ENCODE data around the gene PLEK.

The PLEK gene

GRCh38 chr2:68414876-68415275 is 49.8 kb downstream of the PLEK start:
- POLR2A ChIA-PET = no interaction called here
- no peak for TF ChIP-seq CTCF (IDR thresholded peaks at IDR 0.05; ENCODE audit: control extremely low read depth, extremely low read depth, low read depth, missing control alignments)
- CTCF ChIA-PET = interaction anchor here (1.1 to 4.8 kb wide), 9 partner anchors 11 to 28 kb away, joined by 3 to 26 read pairs (median 6); no protein-coding TSS in a partner anchor
- no peak for DNase-seq (ENCODE audit: extremely low spot score)

GRCh38 chr2:68415521-68415920 is 50.4 kb downstream of the PLEK start:
- no peak for TF ChIP-seq CTCF (IDR thresholded peaks at IDR 0.05; ENCODE audit: control extremely low read depth, extremely low read depth, low read depth, missing control alignments)
- CTCF ChIA-PET = interaction anchor here (1.0 to 4.8 kb wide), 11 partner anchors 10 to 528 kb away, joined by 3 to 26 read pairs (median 4); no protein-coding TSS in a partner anchor
- POLR2A ChIA-PET = no interaction called here
- DNase-seq (ENCODE audit: extremely low spot score) = no peak

GRCh38 chr2:68416081-68416675 is 51.1 kb downstream of the PLEK start:
- no peak for DNase-seq (ENCODE audit: extremely low spot score)
- CTCF ChIA-PET = interaction anchor here (1.0 to 3.7 kb wide), 13 partner anchors 9 to 527 kb away, joined by 3 to 17 read pairs (median 4); no protein-coding TSS in a partner anchor
- TF ChIP-seq CTCF (IDR thresholded peaks at IDR 0.05; ENCODE audit: control extremely low read depth, extremely low read depth, low read depth, missing control alignments) = no peak
- POLR2A ChIA-PET = interaction anchor here (1.5 kb wide), 1 partner anchor 23 kb away, joined by 4 read pairs; no protein-coding TSS in a partner anchor

GRCh38 chr2:68417926-68418325 is 52.8 kb downstream of the PLEK start:
- TF ChIP-seq CTCF (IDR thresholded peaks at IDR 0.05; ENCODE audit: control extremely low read depth, extremely low read depth, low read depth, missing control alignments) = no peak
- no peak for DNase-seq (ENCODE audit: extremely low spot score)
- CTCF ChIA-PET = interaction anchor here (1.0 to 3.7 kb wide), 11 partner anchors 12 to 56 kb away, joined by 3 to 17 read pairs (median 3); no protein-coding TSS in a partner anchor
- POLR2A ChIA-PET = no interaction called here

- no peak for DNase-seq (ENCODE audit: extremely low spot score)
- ChIA-PET CTCF (interaction anchor here (1.0 to 3.7 kb wide), 6 partner anchors 14 to 30 kb away, joined by 3 to 17 read pairs (median 3); no protein-coding TSS in a partner anchor), POLR2A (no interaction called here)
- no peak for TF ChIP-seq CTCF (IDR thresholded peaks at IDR 0.05; ENCODE audit: control extremely low read depth, extremely low read depth, low read depth, missing control alignments)
These were observed 53.3 kb downstream of the PLEK start for GRCh38 chr2:68418419-68418818.

- POLR2A ChIA-PET = no interaction called here
- no peak for DNase-seq (ENCODE audit: extremely low spot score)
- CTCF ChIA-PET = interaction anchor here (0.8 to 3.7 kb wide), 4 partner anchors 13 to 22 kb away, joined by 3 to 17 read pairs (median 4); no protein-coding TSS in a partner anchor
- no peak for TF ChIP-seq CTCF (IDR thresholded peaks at IDR 0.05; ENCODE audit: control extremely low read depth, extremely low read depth, low read depth, missing control alignments)
These were observed 53.8 kb downstream of the PLEK start for GRCh38 chr2:68418855-68419254.

Measured in GM10248 (cell line).